CD4-positive, alpha-beta memory T cell (primary cell): ENCODE results near the gene ATP6AP2. TPM values are rescaled to one million over a fixed set of nuclear protein-coding genes. Genes with fewer than 3 reads are reported as not detected.
"Not testable (repeated sequence)": the region's sequence is repeated elsewhere in the genome, so short reads cannot be mapped to it uniquely, and the experiment has no call there.

Experiments
- CTCF ChIA-PET: fragments of 350-600 bp; sonication (Branson Sonifier 250); formaldehyde crosslinking; loops from one replicate; lab custom pipeline; 2021; ENCODE audit warnings: inconsistent platforms; ENCODE audit not compliant: partially characterized antibody; lab: Charles Lee
- POLR2A ChIA-PET: fragments of 350-600 bp; sonication (Branson Sonifier 250); formaldehyde crosslinking; loops from one replicate; lab custom pipeline; 2021; ENCODE audit not compliant: partially characterized antibody; lab: Charles Lee
- DNase-seq, 5 donors: peaks; one replicate each; pipeline versions ENCODE4 v3.0.0 to v3.0.0-alpha.2; 2020 to 2022; ENCODE audit warnings: mixed read lengths in 1 of 5
- H3K27ac ChIP-seq: one replicate; pipeline ENCODE4 v1.7.0; 2013; ENCODE audit warnings: low read depth, low read length
- H3K27me3 ChIP-seq: 2 replicates; pipeline ENCODE4 v1.7.0; 2013; ENCODE audit warnings: mild to moderate bottlenecking, low read length, moderate library complexity; ENCODE audit not compliant: insufficient read depth
- H3K36me3 ChIP-seq: 2 replicates; pipeline ENCODE4 v1.7.0; 2013; ENCODE audit warnings: mild to moderate bottlenecking, low read length, moderate library complexity; ENCODE audit not compliant: insufficient read depth
- H3K4me1 ChIP-seq: 2 replicates; pipeline ENCODE4 v1.7.0; 2013; ENCODE audit warnings: mild to moderate bottlenecking, low read length, moderate library complexity; ENCODE audit not compliant: insufficient read depth
- H3K4me3 ChIP-seq, 2 donors: one replicate each; pipeline ENCODE4 v1.7.0; 2013; ENCODE audit warnings: low read length in 2 of 2, mild to moderate bottlenecking in 1 of 2
- H3K9me3 ChIP-seq, 2 donors: one replicate each; pipeline ENCODE4 v1.7.0; 2013; ENCODE audit warnings: low read length in 2 of 2, control low read depth in 1 of 2; ENCODE audit not compliant: control insufficient read depth in 1 of 2
- H3K27ac Mint-ChIP-seq, 7 donors: one replicate each; pipeline ENCODE4 v1.8.0; 2020 to 2021; ENCODE audit warnings: mixed read lengths in 7 of 7, mild to moderate bottlenecking in 6 of 7, inconsistent platforms in 3 of 7, moderate library complexity in 3 of 7
- H3K27me3 Mint-ChIP-seq, 2 donors: one replicate each; pipeline ENCODE4 v1.8.0; 2020 to 2021; ENCODE audit warnings: mixed read lengths in 2 of 2
- H3K36me3 Mint-ChIP-seq, 2 donors: one replicate each; pipeline ENCODE4 v1.8.0; 2020 to 2021; ENCODE audit warnings: mixed read lengths in 2 of 2, inconsistent platforms in 1 of 2, mild to moderate bottlenecking in 1 of 2
- H3K4me1 Mint-ChIP-seq, 4 donors: one replicate each; pipeline ENCODE4 v1.8.0; 2020 to 2021; ENCODE audit warnings: mixed read lengths in 4 of 4, mild to moderate bottlenecking in 1 of 4
- H3K4me3 Mint-ChIP-seq, 8 donors: one replicate each; pipeline ENCODE4 v1.8.0; 2020 to 2021; ENCODE audit warnings: mixed read lengths in 8 of 8, mild to moderate bottlenecking in 7 of 8, moderate library complexity in 6 of 8, inconsistent platforms in 3 of 8
- H3K9me3 Mint-ChIP-seq, 8 donors: one replicate each; pipeline ENCODE4 v1.8.0; 2020 to 2021; ENCODE audit warnings: mixed read lengths in 8 of 8, mild to moderate bottlenecking in 5 of 8, inconsistent platforms in 3 of 8, moderate library complexity in 1 of 8
- intact Hi-C: fragments of 100-400 bp; cut with micrococcal nuclease; formaldehyde crosslinking; loops from one replicate; pipeline ENCODE4 v1.15.1; 2023
- polyA plus RNA-seq, 2 donors: library from polyadenylated mRNA; unstranded; fragments of 300-500 nt; fragmentation: Illumina TruSeq; gene quantifications; one replicate each; pipeline ENCODE4 v1.2.3, GENCODE V29; 2021
- total RNA-seq, 2 experiments: library from RNA; stranded (reverse); gene quantifications; one replicate each; pipeline ENCODE4 v1.2.3, GENCODE V29; 2021

ATP6AP2 gene
- total and polyA plus RNA-seq, 4 experiments from 2014 or later = 80.9 to 254 (median 139) TPM

DNA sequence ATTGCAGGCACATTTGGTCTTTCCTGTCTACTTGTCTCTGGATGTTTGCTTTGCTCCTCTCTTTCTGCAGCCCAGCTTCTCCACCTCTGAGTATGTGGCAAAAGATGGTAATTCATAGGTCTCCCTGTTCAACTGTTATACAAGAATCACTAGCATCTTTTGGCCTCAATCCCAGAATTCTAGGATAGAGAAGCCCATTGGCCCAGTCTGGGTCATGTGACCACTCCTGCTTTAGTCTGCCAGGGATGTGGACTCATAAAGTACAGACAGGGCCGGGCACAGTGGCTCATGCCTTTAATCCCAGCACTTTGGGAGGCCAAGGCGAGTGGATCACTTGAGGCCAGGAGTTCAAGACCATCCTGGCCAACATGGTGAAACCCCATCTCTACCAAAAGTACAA lies 5.4 kb upstream of the ATP6AP2 start:
- H3K4me1 Mint-ChIP-seq = peaks cover 5 to 14% (median 8%) of the 10 kb centered on the region in 4 donors
- H3K27ac ChIP-seq, H3K9me3 Mint-ChIP-seq, H3K27me3 Mint-ChIP-seq, H3K4me3 ChIP-seq, H3K27ac Mint-ChIP-seq, H3K36me3 ChIP-seq, H3K36me3 Mint-ChIP-seq, POLR2A ChIA-PET, intact Hi-C loops, H3K27me3 ChIP-seq, H3K9me3 ChIP-seq, DNase-seq, H3K4me1 ChIP-seq, H3K4me3 Mint-ChIP-seq: not testable (repeated sequence)
- CTCF ChIA-PET = interaction anchor here (0.7 kb wide), 1 partner anchor 10 kb away, joined by 4 read pairs; no protein-coding TSS in a partner anchor

DNA sequence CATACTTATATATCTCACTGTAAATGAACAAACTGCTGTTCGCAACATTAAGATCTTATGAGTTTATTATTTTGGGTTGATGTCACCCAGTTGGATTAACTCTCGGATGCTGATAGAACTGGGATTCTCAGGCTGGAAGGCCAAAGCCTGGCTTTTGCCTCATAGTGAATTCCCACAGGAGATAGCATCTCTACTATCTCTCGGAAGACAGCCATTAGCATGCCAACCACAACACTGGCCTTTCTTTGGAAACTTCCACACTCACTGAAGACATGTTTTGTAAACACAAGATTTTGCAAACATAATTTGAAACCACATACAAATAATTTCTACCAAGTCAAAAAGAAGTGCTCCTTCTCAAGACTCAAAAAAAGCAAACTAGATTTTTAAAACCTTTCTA lies 4.5 kb upstream of the ATP6AP2 start:
- no peaks in the 10 kb centered on the region for H3K27me3 Mint-ChIP-seq
- H3K4me3 Mint-ChIP-seq = no peak overlapping the region
- H3K36me3 ChIP-seq = no peaks in the 10 kb centered on the region
- H3K4me3 ChIP-seq = no peak overlapping the region
- H3K4me1 ChIP-seq = peaks cover 3% of the 10 kb centered on the region
- peaks cover 0 to 4% of the 10 kb centered on the region in 2 donors for H3K36me3 Mint-ChIP-seq
- POLR2A ChIA-PET = no interaction called here
- peaks cover 0 to 11% (median 4%) of the 10 kb centered on the region in 4 donors for H3K4me1 Mint-ChIP-seq
- CTCF ChIA-PET = no interaction called here
- no peaks in the 10 kb centered on the region for H3K27me3 ChIP-seq
- peaks cover 0 to 2% (median 0%) of the 10 kb centered on the region in 8 donors for H3K9me3 Mint-ChIP-seq
- no peak overlapping the region for H3K27ac Mint-ChIP-seq
- intact Hi-C loops = no loop called here
- H3K27ac ChIP-seq = no peak overlapping the region
- no peaks in the 10 kb centered on the region for H3K9me3 ChIP-seq
- no peak for DNase-seq

- POLR2A ChIA-PET = no interaction called here
- H3K36me3 ChIP-seq = no peaks in the 10 kb centered on the region
- no peaks in the 10 kb centered on the region for H3K9me3 ChIP-seq
- H3K4me1 ChIP-seq = peaks cover 21% of the 10 kb centered on the region
- H3K27me3 ChIP-seq = no peaks in the 10 kb centered on the region
- CTCF ChIA-PET = no interaction called here
- Mint-ChIP-seq H3K27me3 (no peaks in the 10 kb centered on the region), H3K27ac (no peak overlapping the region), H3K36me3 (peaks cover 0 to 4% of the 10 kb centered on the region in 2 donors), H3K4me1 (peaks cover 10 to 28% (median 17%) of the 10 kb centered on the region in 4 donors), H3K9me3 (peaks cover 0 to 2% (median 0%) of the 10 kb centered on the region in 8 donors), H3K4me3 (no peak overlapping the region)
- H3K4me3 ChIP-seq = no peak overlapping the region
- intact Hi-C loops = no loop called here
- H3K27ac ChIP-seq = no peak overlapping the region
- DNase-seq = no peak
Measured at GRCh38 chrX:40578039-40578695, 2.6 kb upstream of the ATP6AP2 start.

GRCh38 chrX:40579141-40579540 lies 1.6 kb upstream of the ATP6AP2 start:
- DNase-seq = no peak
- Histone ChIP-seq H3K27ac (no peak overlapping the region), H3K4me3 (no peak overlapping the region), H3K36me3 (no peaks in the 10 kb centered on the region), H3K9me3 (no peaks in the 10 kb centered on the region), H3K4me1 (peaks cover 21% of the 10 kb centered on the region), H3K27me3 (no peaks in the 10 kb centered on the region)
- H3K27me3 Mint-ChIP-seq = no peaks in the 10 kb centered on the region
- ChIA-PET POLR2A (interaction anchor here (2.8 kb wide), 1 partner anchor 10 kb away, joined by 12 read pairs; no protein-coding TSS in a partner anchor), CTCF (no interaction called here)
- peaks cover 15 to 35% (median 22%) of the 10 kb centered on the region in 4 donors for H3K4me1 Mint-ChIP-seq
- peaks cover 0 to 4% of the 10 kb centered on the region in 2 donors for H3K36me3 Mint-ChIP-seq
- H3K9me3 Mint-ChIP-seq = no peaks in the 10 kb centered on the region
- intact Hi-C loops = no loop called here
- no peak overlapping the region for H3K4me3 Mint-ChIP-seq
- no peak overlapping the region for H3K27ac Mint-ChIP-seq

DNA sequence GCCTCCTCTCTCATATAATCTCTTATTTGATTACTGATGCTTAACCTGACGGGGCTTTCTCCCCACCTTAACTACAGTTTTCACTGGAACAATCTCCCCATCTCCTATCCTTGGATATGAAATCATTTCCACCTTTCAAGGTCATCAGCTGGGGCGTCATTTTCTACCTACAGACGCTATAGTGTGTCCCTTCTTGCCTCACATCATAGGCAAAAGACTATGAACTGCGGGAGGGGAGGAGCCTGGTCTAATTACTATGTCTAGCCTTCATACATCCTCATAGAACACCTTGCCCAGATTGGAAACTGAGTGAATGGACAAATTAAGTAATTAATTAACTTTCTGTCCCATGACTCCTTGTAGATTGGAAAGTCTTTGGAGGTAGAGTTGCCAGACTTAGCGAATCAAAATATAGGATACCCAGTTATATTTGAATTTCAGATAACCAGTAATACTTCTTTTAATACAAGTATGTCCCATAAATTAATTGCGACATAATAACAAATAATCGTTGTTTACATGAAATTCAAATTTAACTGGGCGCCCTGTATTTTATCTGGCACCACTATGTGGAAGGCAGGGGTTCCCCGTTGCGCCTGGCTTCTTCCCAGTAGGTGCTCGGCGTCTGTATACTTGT lies 752 bp upstream of the ATP6AP2 start:
- peaks cover 0 to 4% of the 10 kb centered on the region in 2 donors for H3K36me3 Mint-ChIP-seq
- intact Hi-C loops = loop anchor here (1.0 to 10.0 kb wide), 4 partner anchors 67 to 755 kb away; partner anchors contain the start of genes CXorf38, DDX3X, MED14 and USP9X
- peak overlapping the region; percentile 61 to 82 for H3K4me3 ChIP-seq

GRCh38 chrX:40581336-40581920 lies 658 bp downstream of the ATP6AP2 start:
- no peaks in the 10 kb centered on the region for H3K27me3 ChIP-seq
- intact Hi-C loops = loop anchor here (5.0 to 10.0 kb wide), 2 partner anchors 506 to 753 kb away; partner anchors contain the start of genes DDX3X and USP9X
- ChIA-PET CTCF (no interaction called here), POLR2A (interaction anchor here (0.9 to 2.8 kb wide), 5 partner anchors 8 to 70 kb away, joined by 3 to 12 read pairs (median 3); no protein-coding TSS in a partner anchor)
- Mint-ChIP-seq H3K4me1 (peaks cover 17 to 42% (median 30%) of the 10 kb centered on the region in 4 donors), H3K9me3 (no peaks in the 10 kb centered on the region), H3K36me3 (peaks cover 0 to 4% of the 10 kb centered on the region in 2 donors), H3K27ac (peak overlapping the region; percentile 85 to 95 (median 90)), H3K4me3 (peak overlapping the region; percentile 80 to 91 (median 86)), H3K27me3 (no peaks in the 10 kb centered on the region)
- peak overlapping the region; percentile 84 for H3K27ac ChIP-seq
- peak overlapping the region; percentile 14 to 82 for H3K4me3 ChIP-seq
- peak; percentile 27 to 51 (median 43) for DNase-seq
- peaks cover 21% of the 10 kb centered on the region for H3K4me1 ChIP-seq
- H3K36me3 ChIP-seq = no peaks in the 10 kb centered on the region
- no peaks in the 10 kb centered on the region for H3K9me3 ChIP-seq

More for the DNA sequence above, 752 bp upstream of the ATP6AP2 start:
- Mint-ChIP-seq H3K4me3 (peak overlapping the region; percentile 90 to 95 (median 92)), H3K4me1 (peaks cover 15 to 35% (median 23%) of the 10 kb centered on the region in 4 donors), H3K9me3 (no peaks in the 10 kb centered on the region), H3K27ac (peak overlapping the region; percentile 85 to 98 (median 96)), H3K27me3 (no peaks in the 10 kb centered on the region)
- no peaks in the 10 kb centered on the region for H3K36me3 ChIP-seq
- H3K4me1 ChIP-seq = peaks cover 21% of the 10 kb centered on the region
- no peaks in the 10 kb centered on the region for H3K9me3 ChIP-seq
- POLR2A ChIA-PET = interaction anchor here (1.0 to 2.8 kb wide), 4 partner anchors 10 to 156 kb away, joined by 3 to 12 read pairs (median 3); partner anchors contain the start of gene CXorf38
- no peaks in the 10 kb centered on the region for H3K27me3 ChIP-seq
- H3K27ac ChIP-seq = peak overlapping the region; percentile 84
- DNase-seq = no peak
- CTCF ChIA-PET = interaction anchor here (0.5 kb wide), 1 partner anchor 662 kb away, joined by 3 read pairs; no protein-coding TSS in a partner anchor
